ENCODE measurements around the gene LGI1. TPM values are rescaled to one million over a fixed set of nuclear protein-coding genes. Genes with fewer than 3 reads are reported as not detected.
A peak's percentile ranks its signal among the peaks of the same experiment; 100 is the strongest.

LGI1 gene
- polyA plus RNA-seq, 4 donors: 0.24 to 2.3 TPM; not detected in 2

DNA sequence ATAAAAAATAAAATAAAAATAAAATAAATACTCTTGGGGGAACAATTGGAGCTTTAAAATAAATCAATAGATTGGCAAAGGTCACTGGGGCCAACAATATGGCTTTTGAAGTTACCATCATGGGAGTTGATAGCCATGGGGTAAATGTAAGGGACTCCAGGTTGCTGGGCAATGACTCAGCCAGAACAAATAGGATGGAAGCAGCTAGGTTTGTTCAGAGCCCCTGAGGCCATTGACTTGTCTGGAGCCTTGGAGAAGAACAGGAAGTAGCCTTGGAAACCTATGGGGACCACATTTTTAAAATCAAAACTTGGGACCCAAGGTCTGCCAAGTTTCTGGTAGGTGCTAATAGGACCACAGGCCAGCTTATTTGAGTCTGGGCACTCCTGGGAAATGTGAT is 35.2 kb upstream of the LGI1 start:
- FAIRE-seq: no peak
- DNase-seq: no peak
- Histone ChIP-seq H3K4me1 (ENCODE audit: control insufficient read depth in 3 of 3, insufficient read depth in 2 of 3, low read depth in 1 of 3, low read length in 2 of 3) (no peaks in the 10 kb centered on the region), H3K4me3 (ENCODE audit: low read depth in 1 of 3, low read length in 3 of 3) (no peak overlapping the region), H3K36me3 (ENCODE audit: control insufficient read depth in 3 of 3, insufficient read depth in 2 of 3, low read depth in 1 of 3, low read length in 3 of 3) (no peaks in the 10 kb centered on the region), H3K9me3 (ENCODE audit: control insufficient read depth in 2 of 2, insufficient read depth in 1 of 2, low read depth in 1 of 2, low read length in 1 of 2) (no peaks in the 10 kb centered on the region), H3K27ac (ENCODE audit: low read depth in 1 of 3, low read length in 2 of 3) (no peak overlapping the region), H3K27me3 (ENCODE audit: control insufficient read depth in 3 of 3, insufficient read depth in 3 of 3, low read length in 3 of 3) (peaks cover 0 to 8% (median 0%) of the 10 kb centered on the region in 3 donors)

DNA sequence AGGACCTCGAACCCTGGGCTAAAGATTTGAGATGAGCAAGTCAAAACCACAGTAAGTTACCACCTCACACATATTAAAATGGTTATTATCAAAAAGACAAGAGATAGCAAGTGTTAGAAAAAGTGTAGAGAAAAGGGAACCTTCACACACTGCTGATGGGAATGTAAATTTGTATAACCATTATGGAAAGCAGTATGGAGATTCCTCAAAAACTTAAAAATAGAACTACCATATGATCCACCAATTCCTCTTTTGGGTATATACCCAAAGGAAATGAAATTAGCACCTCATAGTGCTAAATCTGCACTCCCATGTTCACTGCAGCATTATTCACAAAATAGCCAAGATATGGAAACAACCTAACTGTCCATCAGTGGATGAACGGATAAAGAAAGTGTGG is 34.6 kb upstream of the LGI1 start:
- Histone ChIP-seq H3K4me3 (ENCODE audit: low read depth in 1 of 3, low read length in 3 of 3) (no peak overlapping the region), H3K9me3 (ENCODE audit: control insufficient read depth in 2 of 2, insufficient read depth in 1 of 2, low read depth in 1 of 2, low read length in 1 of 2) (no peaks in the 10 kb centered on the region), H3K36me3 (ENCODE audit: control insufficient read depth in 3 of 3, insufficient read depth in 2 of 3, low read depth in 1 of 3, low read length in 3 of 3) (no peaks in the 10 kb centered on the region), H3K27ac (ENCODE audit: low read depth in 1 of 3, low read length in 2 of 3) (no peak overlapping the region), H3K27me3 (ENCODE audit: control insufficient read depth in 3 of 3, insufficient read depth in 3 of 3, low read length in 3 of 3) (peaks cover 0 to 8% (median 0%) of the 10 kb centered on the region in 3 donors), H3K4me1 (ENCODE audit: control insufficient read depth in 3 of 3, insufficient read depth in 2 of 3, low read depth in 1 of 3, low read length in 2 of 3) (no peaks in the 10 kb centered on the region)
- no peak for FAIRE-seq
- DNase-seq: no peak
- WGBS, 3 donors: 62 to 82% (median 66%) methylated on average over 2 of the region's 2 CpGs

DNA sequence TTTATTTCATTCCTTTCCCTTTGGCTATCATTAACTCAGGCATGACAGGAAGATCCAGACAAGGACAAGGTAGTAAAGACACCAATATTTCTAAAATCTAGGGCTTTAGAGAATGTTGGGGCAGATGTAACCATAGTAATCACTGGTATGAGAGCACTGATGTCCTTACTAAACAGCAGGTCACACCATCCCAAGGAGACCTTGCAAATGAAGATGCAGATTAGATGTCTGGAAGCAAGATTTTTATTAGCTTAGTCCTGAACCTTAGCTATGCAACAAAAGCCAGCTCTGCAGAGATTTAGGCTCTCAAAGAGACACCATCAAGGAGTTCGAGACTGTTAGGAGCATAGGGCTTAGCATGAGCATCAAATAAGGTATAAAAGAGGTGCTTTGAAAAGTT is 31.7 kb upstream of the LGI1 start:
- peaks cover 0 to 5% (median 0%) of the 10 kb centered on the region in 3 donors for H3K27me3 ChIP-seq (ENCODE audit: control insufficient read depth in 3 of 3, insufficient read depth in 3 of 3, low read length in 3 of 3)
- no peak overlapping the region for H3K27ac ChIP-seq (ENCODE audit: low read depth in 1 of 3, low read length in 2 of 3)
- DNase-seq (no peak), FAIRE-seq (no peak)
- H3K9me3 ChIP-seq (ENCODE audit: control insufficient read depth in 2 of 2, insufficient read depth in 1 of 2, low read depth in 1 of 2, low read length in 1 of 2): no peaks in the 10 kb centered on the region
- H3K4me3 ChIP-seq (ENCODE audit: low read depth in 1 of 3, low read length in 3 of 3): no peak overlapping the region
- no peaks in the 10 kb centered on the region for H3K4me1 ChIP-seq (ENCODE audit: control insufficient read depth in 3 of 3, insufficient read depth in 2 of 3, low read depth in 1 of 3, low read length in 2 of 3)
- 76 to 83% (median 80%) methylated on average over 1 of the region's 1 CpG for WGBS, 3 donors
- no peaks in the 10 kb centered on the region for H3K36me3 ChIP-seq (ENCODE audit: control insufficient read depth in 3 of 3, insufficient read depth in 2 of 3, low read depth in 1 of 3, low read length in 3 of 3)

DNA sequence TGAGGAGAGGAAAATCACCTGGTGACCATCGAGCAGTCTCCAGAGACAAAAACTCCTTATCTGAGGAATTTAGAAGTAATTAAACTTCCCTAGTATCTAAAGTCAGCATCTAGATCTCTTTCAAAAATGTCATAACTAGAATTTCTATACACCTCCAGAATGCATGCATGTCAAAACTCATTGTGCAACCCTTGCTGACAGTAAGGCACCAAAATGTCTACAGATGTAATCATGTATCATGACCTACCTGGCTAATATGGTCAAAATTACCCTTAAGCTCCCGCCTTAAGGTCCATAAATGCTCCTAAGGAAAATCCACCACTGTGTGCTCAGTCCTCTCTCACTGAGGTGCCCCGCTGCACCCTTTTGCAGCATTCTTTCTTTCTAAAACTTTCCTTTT is 16.4 kb upstream of the LGI1 start:
- no peaks in the 10 kb centered on the region for H3K36me3 ChIP-seq (ENCODE audit: control insufficient read depth in 3 of 3, insufficient read depth in 2 of 3, low read depth in 1 of 3, low read length in 3 of 3)
- H3K27me3 ChIP-seq (ENCODE audit: control insufficient read depth in 3 of 3, insufficient read depth in 3 of 3, low read length in 3 of 3): no peaks in the 10 kb centered on the region
- DNase-seq: no peak
- WGBS, 3 donors: 64 to 76% (median 66%) methylated on average over 3 of the region's 3 CpGs
- no peak for FAIRE-seq
- no peaks in the 10 kb centered on the region for H3K4me1 ChIP-seq (ENCODE audit: control insufficient read depth in 3 of 3, insufficient read depth in 2 of 3, low read depth in 1 of 3, low read length in 2 of 3)
- H3K27ac ChIP-seq (ENCODE audit: low read depth in 1 of 3, low read length in 2 of 3): no peak overlapping the region
- H3K4me3 ChIP-seq (ENCODE audit: low read depth in 1 of 3, low read length in 3 of 3): no peak overlapping the region
- no peaks in the 10 kb centered on the region for H3K9me3 ChIP-seq (ENCODE audit: control insufficient read depth in 2 of 2, insufficient read depth in 1 of 2, low read depth in 1 of 2, low read length in 1 of 2)

DNA sequence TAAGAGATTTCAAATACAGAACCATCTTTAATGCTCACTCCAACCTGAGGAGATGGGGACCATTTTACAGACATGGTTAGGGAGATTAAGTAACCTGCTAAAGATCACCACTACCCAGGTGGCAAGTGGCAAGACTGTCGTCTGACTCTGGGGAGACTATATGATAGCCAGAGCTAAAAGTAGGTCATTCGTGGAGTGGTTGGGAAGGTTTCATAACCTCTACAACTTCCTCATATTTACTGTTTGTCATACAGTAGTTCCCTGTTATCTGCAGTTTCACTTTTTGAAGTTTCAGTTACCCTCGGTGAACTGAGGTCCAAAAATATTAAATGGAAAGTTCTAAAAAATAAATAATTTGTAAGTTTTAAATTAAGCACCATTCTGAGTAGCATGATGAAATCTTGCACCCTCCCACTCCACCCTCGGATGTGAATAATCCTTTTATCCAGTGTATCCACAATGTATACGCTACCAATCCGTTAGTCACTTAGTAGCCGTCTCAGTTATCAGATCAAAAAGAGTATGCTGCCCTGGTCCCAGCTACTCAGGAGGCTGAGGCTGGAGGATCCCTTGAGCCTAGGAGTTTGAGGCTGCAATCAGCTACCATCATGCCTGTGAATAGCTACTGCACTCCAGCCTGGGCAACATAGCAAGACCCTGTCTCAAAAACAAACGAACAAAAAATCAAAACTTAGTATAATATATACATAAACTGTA is 14.9 kb upstream of the LGI1 start:
- H3K4me3 ChIP-seq (ENCODE audit: low read depth in 1 of 3, low read length in 3 of 3): no peak overlapping the region

DNA sequence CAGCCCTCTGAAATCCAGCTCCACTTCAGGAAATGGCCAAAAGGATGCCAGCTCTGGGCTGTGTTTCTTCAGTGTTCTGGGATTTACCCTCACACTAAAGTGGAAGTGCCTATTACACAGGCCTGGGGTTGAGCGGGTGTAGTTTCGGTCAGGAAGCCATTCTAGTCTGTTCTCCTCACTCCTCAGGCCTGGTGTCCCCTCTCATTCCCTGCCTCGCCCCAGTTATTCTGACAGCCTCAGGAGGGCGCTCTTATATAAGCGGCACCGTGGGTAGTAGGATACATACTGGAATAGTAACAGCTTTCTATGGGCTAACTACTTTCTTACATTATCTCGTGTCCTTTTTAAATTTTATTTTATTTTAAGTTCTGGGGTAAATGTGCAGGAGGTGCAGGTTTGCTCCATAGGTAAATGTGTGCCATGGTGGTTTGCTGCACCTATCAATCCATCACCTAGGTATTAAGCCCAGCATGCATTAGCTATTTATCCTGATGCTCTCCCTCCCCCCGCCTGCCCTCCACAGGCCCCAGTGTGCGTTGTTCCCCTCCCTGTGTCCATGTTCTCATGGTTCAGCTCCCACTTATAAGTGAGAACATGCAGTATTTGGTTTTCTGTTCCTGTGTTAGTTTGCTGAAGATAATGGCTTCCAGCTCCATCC is 12.2 kb upstream of the LGI1 start:
- H3K4me1 ChIP-seq (ENCODE audit: control insufficient read depth in 3 of 3, insufficient read depth in 2 of 3, low read depth in 1 of 3, low read length in 2 of 3): peaks cover 3 to 20% (median 5%) of the 10 kb centered on the region in 3 donors
- 65 to 79% (median 68%) methylated on average over 9 of the region's 9 CpGs for WGBS, 3 donors
- H3K27me3 ChIP-seq (ENCODE audit: control insufficient read depth in 3 of 3, insufficient read depth in 3 of 3, low read length in 3 of 3): no peaks in the 10 kb centered on the region
- H3K27ac ChIP-seq (ENCODE audit: low read depth in 1 of 3, low read length in 2 of 3): no peak overlapping the region
- FAIRE-seq (no peak), DNase-seq (peak; percentile 3 to 29)
- H3K9me3 ChIP-seq (ENCODE audit: control insufficient read depth in 2 of 2, insufficient read depth in 1 of 2, low read depth in 1 of 2, low read length in 1 of 2): no peaks in the 10 kb centered on the region
- H3K36me3 ChIP-seq (ENCODE audit: control insufficient read depth in 3 of 3, insufficient read depth in 2 of 3, low read depth in 1 of 3, low read length in 3 of 3): no peaks in the 10 kb centered on the region
- H3K4me3 ChIP-seq (ENCODE audit: low read depth in 1 of 3, low read length in 3 of 3): no peak overlapping the region

More for the DNA sequence above, 14.9 kb upstream of the LGI1 start:
- Histone ChIP-seq H3K9me3 (ENCODE audit: control insufficient read depth in 2 of 2, insufficient read depth in 1 of 2, low read depth in 1 of 2, low read length in 1 of 2) (no peaks in the 10 kb centered on the region), H3K36me3 (ENCODE audit: control insufficient read depth in 3 of 3, insufficient read depth in 2 of 3, low read depth in 1 of 3, low read length in 3 of 3) (no peaks in the 10 kb centered on the region), H3K4me1 (ENCODE audit: control insufficient read depth in 3 of 3, insufficient read depth in 2 of 3, low read depth in 1 of 3, low read length in 2 of 3) (peaks cover 0 to 4% (median 3%) of the 10 kb centered on the region in 3 donors), H3K27me3 (ENCODE audit: control insufficient read depth in 3 of 3, insufficient read depth in 3 of 3, low read length in 3 of 3) (no peaks in the 10 kb centered on the region), H3K27ac (ENCODE audit: low read depth in 1 of 3, low read length in 2 of 3) (no peak overlapping the region)
- DNase-seq: peak in 1 of 2 donors; percentile 6
- no peak for FAIRE-seq
- WGBS, 3 donors: 39 to 51% (median 46%) methylated on average over 8 of the region's 8 CpGs

DNA sequence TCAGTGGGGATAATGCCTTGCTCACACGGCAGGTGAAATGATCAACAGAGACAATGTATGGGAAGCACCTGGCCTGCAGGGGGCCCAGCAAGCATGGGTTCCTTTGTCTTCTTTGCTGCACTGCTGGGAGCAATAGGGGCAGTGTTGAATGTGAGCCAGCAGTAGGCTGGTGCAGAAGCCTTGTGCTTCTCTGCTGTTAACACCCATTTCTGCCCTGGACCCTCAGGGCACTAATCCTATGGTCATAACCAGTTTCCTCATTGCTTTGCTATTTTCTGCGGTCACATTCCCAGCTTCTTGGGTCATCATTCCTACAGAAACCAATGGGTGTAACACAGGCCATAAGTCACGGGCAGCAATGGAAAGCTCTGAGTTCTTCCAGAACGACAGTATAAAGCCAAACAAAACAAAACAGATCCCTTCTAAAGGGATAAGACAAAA is 10.9 kb upstream of the LGI1 start:
- H3K9me3 ChIP-seq (ENCODE audit: control insufficient read depth in 2 of 2, insufficient read depth in 1 of 2, low read depth in 1 of 2, low read length in 1 of 2): no peaks in the 10 kb centered on the region
- peaks cover 3 to 31% (median 5%) of the 10 kb centered on the region in 3 donors for H3K4me1 ChIP-seq (ENCODE audit: control insufficient read depth in 3 of 3, insufficient read depth in 2 of 3, low read depth in 1 of 3, low read length in 2 of 3)
- 44 to 63% (median 54%) methylated on average over 4 of the region's 4 CpGs for WGBS, 3 donors
- H3K4me3 ChIP-seq (ENCODE audit: low read depth in 1 of 3, low read length in 3 of 3): no peak overlapping the region
- H3K27ac ChIP-seq (ENCODE audit: low read depth in 1 of 3, low read length in 2 of 3): peak overlapping the region in 2 of 3 donors; percentile 46 to 53
- no peaks in the 10 kb centered on the region for H3K36me3 ChIP-seq (ENCODE audit: control insufficient read depth in 3 of 3, insufficient read depth in 2 of 3, low read depth in 1 of 3, low read length in 3 of 3)
- FAIRE-seq: no peak
- DNase-seq: peak; percentile 37 to 78
- H3K27me3 ChIP-seq (ENCODE audit: control insufficient read depth in 3 of 3, insufficient read depth in 3 of 3, low read length in 3 of 3): no peaks in the 10 kb centered on the region

DNA sequence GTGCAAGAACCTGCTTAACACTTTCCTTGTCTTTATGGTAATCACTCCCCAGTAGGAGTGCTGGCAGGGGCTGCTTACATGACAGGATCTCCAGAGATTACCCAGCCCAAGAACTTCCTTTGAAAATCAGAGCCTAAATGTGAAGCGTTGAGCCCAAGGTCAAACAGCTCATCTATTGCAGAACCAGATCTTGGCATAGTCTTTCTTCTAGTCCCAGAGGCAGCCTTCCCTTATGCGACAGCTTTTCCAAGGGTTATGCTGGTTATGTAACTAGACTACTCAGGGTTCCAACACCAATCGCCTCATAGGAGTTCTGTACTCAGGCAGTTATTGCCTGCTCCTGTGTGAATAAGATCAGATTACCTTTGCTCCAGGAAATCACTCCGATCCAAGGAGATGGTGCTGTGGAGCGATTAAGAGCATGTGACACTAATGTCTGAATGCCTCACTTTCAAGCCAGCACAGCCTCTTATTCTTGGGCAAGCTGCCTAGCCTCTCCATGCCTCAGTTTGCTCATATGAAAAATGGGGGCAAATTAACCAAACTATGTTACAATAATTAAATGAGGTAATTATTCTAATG is 8.4 kb upstream of the LGI1 start:
- H3K4me3 ChIP-seq (ENCODE audit: low read depth in 1 of 3, low read length in 3 of 3): no peak overlapping the region

More for the DNA sequence above, 8.4 kb upstream of the LGI1 start:
- Histone ChIP-seq H3K9me3 (ENCODE audit: control insufficient read depth in 2 of 2, insufficient read depth in 1 of 2, low read depth in 1 of 2, low read length in 1 of 2) (no peaks in the 10 kb centered on the region), H3K27ac (ENCODE audit: low read depth in 1 of 3, low read length in 2 of 3) (peak overlapping the region; percentile 46 to 58 (median 54)), H3K27me3 (ENCODE audit: control insufficient read depth in 3 of 3, insufficient read depth in 3 of 3, low read length in 3 of 3) (no peaks in the 10 kb centered on the region), H3K4me1 (ENCODE audit: control insufficient read depth in 3 of 3, insufficient read depth in 2 of 3, low read depth in 1 of 3, low read length in 2 of 3) (peaks cover 3 to 35% (median 5%) of the 10 kb centered on the region in 3 donors), H3K36me3 (ENCODE audit: control insufficient read depth in 3 of 3, insufficient read depth in 2 of 3, low read depth in 1 of 3, low read length in 3 of 3) (no peaks in the 10 kb centered on the region)
- DNase-seq (peak; percentile 75 to 86), FAIRE-seq (no peak)
- WGBS, 3 donors: 16 to 52% (median 33%) methylated on average over 5 of the region's 5 CpGs
